Adrenal gland (tissue), 5 donors: Measurements from ENCODE around the gene DLX5.

Experiments
- POLR2A ChIP-seq, 2 donors: fragments of 450-650 bp; IDR thresholded peaks; one replicate each; pipeline ENCODE4 v1.6.1; 2017; ENCODE audit warnings: antibody characterized with exemption in 2 of 2, mild to moderate bottlenecking in 2 of 2, moderate library complexity in 1 of 2
- TF ChIP-seq, protein P1 (sequence below), 6 experiments: fragments of 450-650 bp in 4 of 6; fragments of 200-600 bp in 2 of 6; sonication (generic) in 1 of 6; IDR thresholded peaks; 1 replicate in 5 of 6; 2 replicates in 1 of 6; pipeline versions ENCODE4 v1.5.1 to v1.8.0; 2016 to 2021; ENCODE audit warnings: antibody characterized with exemption in 6 of 6, mild to moderate bottlenecking in 2 of 6, moderate library complexity in 1 of 6
- donor health status: DM: no; HTN: no; CAD: no.

DNA sequence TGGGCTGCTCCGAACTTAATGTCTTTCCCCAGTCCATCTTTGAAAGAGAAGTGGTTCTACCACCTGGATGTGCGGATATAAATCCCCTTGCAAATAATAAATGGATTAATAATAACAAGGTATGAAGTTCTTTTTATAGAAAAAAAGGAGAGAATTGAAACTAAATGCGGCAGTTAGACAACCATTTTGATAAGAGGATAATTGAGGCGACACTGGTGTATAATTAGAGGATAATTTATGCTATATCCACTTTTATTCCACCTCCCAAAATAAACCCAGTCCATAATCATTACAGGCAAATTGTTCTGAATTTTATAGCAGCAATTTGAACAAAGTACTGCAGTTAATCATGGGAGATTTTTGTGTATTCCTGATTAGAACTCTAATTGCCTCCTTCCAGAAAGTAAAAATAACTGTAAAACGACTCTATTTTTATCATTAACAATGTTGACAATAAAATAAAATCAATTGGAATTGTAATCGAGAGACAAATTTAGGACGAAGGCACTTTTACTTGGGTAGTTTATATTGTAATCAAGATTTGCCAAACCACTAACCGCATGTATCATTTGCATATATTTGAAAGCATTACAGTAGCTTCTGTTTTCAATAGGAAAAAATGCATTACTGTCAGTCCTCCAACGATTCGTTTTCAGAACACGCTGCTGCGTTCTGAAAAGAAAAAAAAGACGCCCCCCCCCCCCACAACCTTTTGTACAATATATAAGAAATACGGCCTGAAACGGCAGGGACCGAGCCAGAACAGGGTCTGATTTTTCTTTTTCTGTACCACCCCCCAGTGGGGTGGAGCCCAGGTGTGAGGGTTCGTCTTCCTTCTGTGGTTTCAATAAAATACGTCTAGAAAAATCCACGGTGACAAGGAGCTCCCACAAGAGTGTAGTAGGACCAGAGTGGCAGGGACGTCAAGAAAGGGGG lies 20.1 kb downstream of the DLX5 start:
- TF ChIP-seq, protein P1, sequence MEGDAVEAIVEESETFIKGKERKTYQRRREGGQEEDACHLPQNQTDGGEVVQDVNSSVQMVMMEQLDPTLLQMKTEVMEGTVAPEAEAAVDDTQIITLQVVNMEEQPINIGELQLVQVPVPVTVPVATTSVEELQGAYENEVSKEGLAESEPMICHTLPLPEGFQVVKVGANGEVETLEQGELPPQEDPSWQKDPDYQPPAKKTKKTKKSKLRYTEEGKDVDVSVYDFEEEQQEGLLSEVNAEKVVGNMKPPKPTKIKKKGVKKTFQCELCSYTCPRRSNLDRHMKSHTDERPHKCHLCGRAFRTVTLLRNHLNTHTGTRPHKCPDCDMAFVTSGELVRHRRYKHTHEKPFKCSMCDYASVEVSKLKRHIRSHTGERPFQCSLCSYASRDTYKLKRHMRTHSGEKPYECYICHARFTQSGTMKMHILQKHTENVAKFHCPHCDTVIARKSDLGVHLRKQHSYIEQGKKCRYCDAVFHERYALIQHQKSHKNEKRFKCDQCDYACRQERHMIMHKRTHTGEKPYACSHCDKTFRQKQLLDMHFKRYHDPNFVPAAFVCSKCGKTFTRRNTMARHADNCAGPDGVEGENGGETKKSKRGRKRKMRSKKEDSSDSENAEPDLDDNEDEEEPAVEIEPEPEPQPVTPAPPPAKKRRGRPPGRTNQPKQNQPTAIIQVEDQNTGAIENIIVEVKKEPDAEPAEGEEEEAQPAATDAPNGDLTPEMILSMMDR (IDR thresholded peaks at IDR 0.05): no peak
- TF ChIP-seq POLR2A (IDR thresholded peaks at IDR 0.05): no peak
